ENCODE data around the gene INTS4.
"Not testable (repeated sequence)": the region's sequence is repeated elsewhere in the genome, so short reads cannot be mapped to it uniquely, and the experiment has no call there.

The INTS4 gene

GRCh38 chr11:77874206-77874605, 120.3 kb downstream of the INTS4 start:
- DNase-seq: no peak

GRCh38 chr11:77873345-77873744, 121.1 kb downstream of the INTS4 start:
- DNase-seq: no peak

DNA sequence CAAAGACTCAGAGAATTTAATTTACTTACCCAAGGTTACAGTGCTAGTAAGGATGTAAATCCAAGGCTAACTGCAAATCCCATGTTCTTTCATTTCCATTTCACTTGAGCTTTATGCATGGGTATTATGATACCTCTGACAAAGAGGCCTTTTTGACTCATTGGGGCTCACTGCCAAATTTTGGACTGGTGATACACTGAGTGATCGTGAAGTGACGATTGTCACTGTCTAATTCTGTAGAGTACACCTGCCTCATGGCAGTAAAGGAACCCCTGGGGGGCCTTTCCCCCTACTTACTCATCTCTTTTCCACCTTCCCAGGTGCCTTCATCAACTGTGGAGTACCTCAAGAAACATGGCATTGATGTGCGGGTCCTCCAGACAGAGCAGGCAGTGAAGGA, 122.6 kb downstream of the INTS4 start:
- DNase-seq: no peak

DNA sequence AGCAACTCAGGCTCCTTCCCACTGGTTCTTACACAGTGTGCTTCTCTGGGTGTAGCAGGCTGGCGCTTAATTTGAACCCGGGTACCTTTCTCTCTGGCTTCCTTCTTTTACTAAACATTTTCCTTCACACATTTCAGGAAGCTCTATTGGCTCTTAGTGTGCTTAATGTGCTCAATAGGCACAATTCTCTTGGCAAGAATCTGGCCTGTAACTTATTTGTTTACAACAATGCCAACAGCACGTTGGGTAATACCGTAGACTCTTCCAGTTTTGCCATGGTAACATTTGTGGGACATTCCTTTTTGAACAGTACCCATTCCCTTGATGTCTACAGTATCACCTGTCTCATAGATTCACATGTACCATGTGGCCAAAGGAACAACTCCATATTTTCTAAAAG, 125.7 kb downstream of the INTS4 start:
- DNase-seq: no peak

DNA sequence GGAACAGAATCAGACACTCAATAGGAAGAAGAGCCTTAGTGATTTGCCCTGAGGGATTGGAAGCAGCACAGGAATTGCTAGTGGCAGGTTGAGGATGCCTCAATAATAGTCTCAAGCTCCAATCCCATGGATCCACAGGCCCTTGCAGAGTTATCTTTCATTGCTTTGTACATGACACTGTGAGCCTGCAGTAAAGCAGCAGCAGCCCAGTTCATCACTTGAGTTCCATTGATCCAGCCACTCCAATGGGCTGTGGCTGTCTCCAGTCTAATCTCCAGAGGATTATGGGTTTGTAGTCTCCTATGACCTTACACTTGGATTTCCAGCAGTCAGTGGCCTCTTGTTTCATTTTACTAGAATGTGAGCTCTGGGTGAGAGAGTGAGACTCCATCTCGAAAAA, 128.1 kb downstream of the INTS4 start:
- no peak for DNase-seq

GRCh38 chr11:77865805-77866204, 128.7 kb downstream of the INTS4 start:
- DNase-seq: no peak

DNA sequence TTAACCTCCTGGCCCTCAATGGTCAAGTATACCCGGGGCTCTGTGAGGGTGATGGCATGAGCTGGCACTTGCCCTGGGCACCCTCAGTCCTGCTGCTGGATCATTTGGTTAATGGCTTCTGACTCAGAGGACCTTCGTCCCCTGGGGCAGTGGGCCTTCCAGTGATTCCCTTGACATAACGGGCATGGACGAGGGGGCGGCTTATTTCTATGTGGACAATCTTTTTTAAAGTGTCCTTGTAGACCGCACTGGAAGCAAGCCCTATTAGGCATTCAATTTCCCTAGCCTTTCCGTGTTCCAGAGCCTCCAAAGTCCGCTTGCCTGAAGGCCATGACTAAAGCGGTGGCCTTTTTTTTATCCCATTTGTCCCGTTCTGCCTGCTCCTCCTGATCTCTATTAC, 133.0 kb downstream of the INTS4 start:
- DNase-seq: not testable (repeated sequence)

DNA sequence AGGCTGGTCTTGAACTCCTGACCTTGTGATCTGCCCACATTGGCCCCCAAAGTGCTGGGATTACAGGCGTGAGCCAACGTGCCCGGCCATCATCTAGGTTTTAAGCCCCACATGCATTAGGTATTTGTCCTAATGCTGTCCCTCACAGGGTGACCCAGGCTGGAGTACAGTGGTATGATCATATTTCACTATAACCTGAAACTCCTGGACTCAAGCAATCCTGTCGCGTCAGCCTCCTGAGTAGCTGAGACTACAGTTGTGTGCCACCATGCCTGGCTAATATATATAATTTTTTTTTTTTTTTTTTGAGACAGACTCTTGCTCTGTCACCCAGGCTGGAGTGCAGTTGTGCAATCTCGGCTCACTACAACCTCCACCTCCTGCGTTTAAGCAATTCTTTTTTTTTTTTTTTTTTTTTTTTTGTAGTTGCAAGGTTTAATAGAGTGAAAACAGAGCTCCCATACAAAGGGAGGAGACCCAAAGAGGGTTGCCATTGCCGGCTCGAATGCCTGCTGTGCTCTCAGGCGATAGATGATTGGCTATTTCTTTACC, 136.5 kb downstream of the INTS4 start:
- not testable (repeated sequence) for DNase-seq

GRCh38 chr11:77854838-77855237, 139.6 kb downstream of the INTS4 start:
- no peak for DNase-seq

GRCh38 chr11:77851503-77851902, 143.0 kb downstream of the INTS4 start:
- no peak for DNase-seq

GRCh38 chr11:77843700-77844099, 150.8 kb downstream of the INTS4 start:
- not testable (repeated sequence) for DNase-seq

- DNase-seq: no peak
Measured at GRCh38 chr11:77842441-77843121, 151.9 kb downstream of the INTS4 start.

- no peak for DNase-seq
Measured at GRCh38 chr11:77833302-77833701, 161.2 kb downstream of the INTS4 start.

DNA sequence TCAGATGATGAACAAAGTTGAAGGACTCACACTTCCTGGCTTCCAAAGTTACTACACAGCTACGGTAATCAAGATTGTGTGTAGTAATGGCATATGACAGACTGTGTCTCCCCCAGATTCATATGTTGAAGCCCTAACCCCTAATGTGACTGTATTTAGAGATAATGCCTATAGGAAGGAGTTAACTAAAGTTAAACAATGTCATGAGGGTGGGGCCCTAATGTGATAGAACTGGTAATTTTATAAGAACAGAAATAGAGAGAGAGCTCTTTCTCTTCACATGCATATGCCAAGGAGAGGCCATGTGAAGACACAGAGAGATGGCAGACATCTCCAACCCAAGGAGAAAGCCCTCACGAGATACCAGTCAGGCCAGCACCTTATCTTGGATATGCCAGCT, 165.5 kb downstream of the INTS4 start:
- no peak for DNase-seq
